ENCODE measurements around the gene PRKAA1.

DNA sequence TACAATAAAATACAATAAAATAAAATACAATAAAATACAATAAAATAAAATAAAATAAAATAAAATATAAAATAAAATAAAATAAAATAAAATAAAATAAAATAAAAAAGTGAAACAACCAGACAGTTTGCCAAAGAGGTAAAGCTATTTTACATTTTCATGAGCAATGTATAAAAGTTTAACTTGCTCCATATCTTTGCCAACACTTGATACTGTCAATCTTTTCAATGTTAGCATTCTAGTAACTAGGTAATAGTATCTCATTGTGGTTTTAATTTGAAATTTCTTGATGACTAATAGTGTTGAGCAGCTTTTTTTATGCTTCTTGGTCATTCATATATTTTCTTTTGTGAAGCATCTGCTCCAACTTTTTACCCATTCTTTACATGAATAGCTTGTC is 59.7 kb downstream of the PRKAA1 start:
- TF ChIP-seq, protein P1, sequence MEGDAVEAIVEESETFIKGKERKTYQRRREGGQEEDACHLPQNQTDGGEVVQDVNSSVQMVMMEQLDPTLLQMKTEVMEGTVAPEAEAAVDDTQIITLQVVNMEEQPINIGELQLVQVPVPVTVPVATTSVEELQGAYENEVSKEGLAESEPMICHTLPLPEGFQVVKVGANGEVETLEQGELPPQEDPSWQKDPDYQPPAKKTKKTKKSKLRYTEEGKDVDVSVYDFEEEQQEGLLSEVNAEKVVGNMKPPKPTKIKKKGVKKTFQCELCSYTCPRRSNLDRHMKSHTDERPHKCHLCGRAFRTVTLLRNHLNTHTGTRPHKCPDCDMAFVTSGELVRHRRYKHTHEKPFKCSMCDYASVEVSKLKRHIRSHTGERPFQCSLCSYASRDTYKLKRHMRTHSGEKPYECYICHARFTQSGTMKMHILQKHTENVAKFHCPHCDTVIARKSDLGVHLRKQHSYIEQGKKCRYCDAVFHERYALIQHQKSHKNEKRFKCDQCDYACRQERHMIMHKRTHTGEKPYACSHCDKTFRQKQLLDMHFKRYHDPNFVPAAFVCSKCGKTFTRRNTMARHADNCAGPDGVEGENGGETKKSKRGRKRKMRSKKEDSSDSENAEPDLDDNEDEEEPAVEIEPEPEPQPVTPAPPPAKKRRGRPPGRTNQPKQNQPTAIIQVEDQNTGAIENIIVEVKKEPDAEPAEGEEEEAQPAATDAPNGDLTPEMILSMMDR (IDR thresholded peaks at IDR 0.05; ENCODE audit: low read length): no peak
- TF ChIP-seq EZH2 (optimal IDR thresholded peaks at IDR 0.05; ENCODE audit: low read depth, low read length) (no peak), EZH2phosphoT487 (IDR thresholded peaks at IDR 0.05; ENCODE audit: low read length) (no peak)

All from MM.1S (cell line).